Measurements from ENCODE around the gene MYH11. TPM values are rescaled to one million over a fixed set of nuclear protein-coding genes. Genes with fewer than 3 reads are reported as not detected.

Gene MYH11
- total RNA-seq, 4 donors from 2014 or later, result 121 to 1,349 (median 217) TPM

DNA sequence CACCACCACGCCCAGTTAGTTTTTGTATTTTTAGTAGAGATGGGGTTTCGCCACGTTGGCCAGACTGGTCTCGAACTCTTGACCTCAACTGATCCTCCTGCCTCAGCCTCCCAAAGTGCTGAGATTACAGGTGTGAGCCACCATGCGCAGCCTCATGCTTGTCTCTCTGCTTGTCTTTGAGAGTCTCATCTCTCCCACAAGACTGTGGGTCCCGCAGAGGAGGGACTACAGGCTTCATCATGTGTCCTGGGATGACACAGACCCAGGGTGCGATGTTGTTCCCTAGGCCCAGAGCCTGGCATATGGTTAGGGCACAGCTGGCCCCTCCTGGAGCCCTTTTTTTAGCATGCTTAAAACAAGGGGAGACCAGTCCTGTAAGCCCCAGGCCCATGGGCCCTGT lies 104.9 kb downstream of the MYH11 start:
- 73 to 89% methylated on average over 5 of the region's 7 CpGs for WGBS, 2 donors
- Histone ChIP-seq H3K4me3 (no peak overlapping the region), H3K27me3 (no peaks in the 10 kb centered on the region), H3K36me3 (peaks cover 0 to 25% (median 0%) of the 10 kb centered on the region in 3 donors), H3K9me3 (no peaks in the 10 kb centered on the region), H3K4me1 (no peaks in the 10 kb centered on the region), H3K27ac (peak overlapping the region in 1 of 4 donors; percentile 11)
- intact Hi-C loops (cut with DNase I), result no loop called here
- no peak for TF ChIP-seq POLR2A (IDR thresholded peaks at IDR 0.05)
- TF ChIP-seq, protein P1, sequence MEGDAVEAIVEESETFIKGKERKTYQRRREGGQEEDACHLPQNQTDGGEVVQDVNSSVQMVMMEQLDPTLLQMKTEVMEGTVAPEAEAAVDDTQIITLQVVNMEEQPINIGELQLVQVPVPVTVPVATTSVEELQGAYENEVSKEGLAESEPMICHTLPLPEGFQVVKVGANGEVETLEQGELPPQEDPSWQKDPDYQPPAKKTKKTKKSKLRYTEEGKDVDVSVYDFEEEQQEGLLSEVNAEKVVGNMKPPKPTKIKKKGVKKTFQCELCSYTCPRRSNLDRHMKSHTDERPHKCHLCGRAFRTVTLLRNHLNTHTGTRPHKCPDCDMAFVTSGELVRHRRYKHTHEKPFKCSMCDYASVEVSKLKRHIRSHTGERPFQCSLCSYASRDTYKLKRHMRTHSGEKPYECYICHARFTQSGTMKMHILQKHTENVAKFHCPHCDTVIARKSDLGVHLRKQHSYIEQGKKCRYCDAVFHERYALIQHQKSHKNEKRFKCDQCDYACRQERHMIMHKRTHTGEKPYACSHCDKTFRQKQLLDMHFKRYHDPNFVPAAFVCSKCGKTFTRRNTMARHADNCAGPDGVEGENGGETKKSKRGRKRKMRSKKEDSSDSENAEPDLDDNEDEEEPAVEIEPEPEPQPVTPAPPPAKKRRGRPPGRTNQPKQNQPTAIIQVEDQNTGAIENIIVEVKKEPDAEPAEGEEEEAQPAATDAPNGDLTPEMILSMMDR (IDR thresholded peaks at IDR 0.05), result no peak
- no peak for DNase-seq

DNA sequence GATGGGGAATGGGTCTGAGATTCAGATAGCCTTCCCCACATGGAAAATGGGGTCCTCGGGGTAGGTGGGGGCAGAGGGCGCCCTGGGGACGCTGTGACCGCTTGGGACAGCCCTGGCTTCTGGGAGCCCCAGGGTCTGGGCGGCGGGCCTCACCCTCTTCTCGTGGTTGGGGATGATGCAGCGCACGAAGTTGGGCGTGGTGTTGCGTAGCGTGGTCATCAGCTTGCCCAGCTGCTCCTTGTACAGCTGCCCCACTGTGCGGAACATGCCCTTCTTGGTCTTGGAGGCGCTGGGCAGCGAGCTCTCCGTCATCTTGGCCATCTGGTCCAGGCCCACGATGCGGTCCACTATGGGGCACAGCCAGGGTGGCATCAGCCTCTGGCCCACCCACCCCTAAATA lies 106.8 kb downstream of the MYH11 start:
- no peaks in the 10 kb centered on the region for H3K9me3 ChIP-seq
- H3K27ac ChIP-seq, result peak overlapping the region in 2 of 4 donors; percentile 44 to 61
- TF ChIP-seq, protein P1 (IDR thresholded peaks at IDR 0.05), result no peak
- TF ChIP-seq POLR2A (IDR thresholded peaks at IDR 0.05), result no peak
- no peaks in the 10 kb centered on the region for H3K4me1 ChIP-seq
- DNase-seq, result no peak
- peaks cover 0 to 19% (median 0%) of the 10 kb centered on the region in 3 donors for H3K36me3 ChIP-seq
- H3K27me3 ChIP-seq, result no peaks in the 10 kb centered on the region
- no peak overlapping the region for H3K4me3 ChIP-seq
- intact Hi-C loops (cut with DNase I), result no loop called here
- WGBS, 2 donors, result 70 to 75% methylated on average over 7 to 17 of the region's 18 CpGs

DNA sequence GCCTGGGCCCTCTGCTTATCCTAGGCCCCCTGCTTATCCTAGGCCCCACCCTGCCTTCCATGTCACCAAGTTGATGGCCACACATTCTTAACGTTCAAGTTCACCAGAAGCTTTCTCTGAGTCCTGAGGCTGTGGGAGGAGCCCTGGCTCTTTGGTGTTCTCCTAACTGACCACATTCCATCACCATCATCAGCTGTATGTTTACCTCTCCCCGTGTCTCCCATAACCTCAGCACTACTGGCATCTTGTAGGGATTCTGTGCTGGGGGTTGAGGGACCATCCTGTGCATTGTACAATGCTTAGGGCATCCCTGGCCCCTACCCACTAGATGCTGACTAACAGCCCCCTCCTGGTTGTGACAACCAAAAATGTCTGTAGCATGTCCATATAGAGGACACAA lies 107.5 kb downstream of the MYH11 start:
- Histone ChIP-seq H3K4me3 (no peak overlapping the region), H3K27ac (peak overlapping the region in 2 of 4 donors; percentile 44 to 61), H3K27me3 (no peaks in the 10 kb centered on the region), H3K9me3 (no peaks in the 10 kb centered on the region), H3K36me3 (peaks cover 0 to 19% (median 0%) of the 10 kb centered on the region in 3 donors), H3K4me1 (no peaks in the 10 kb centered on the region)
- WGBS, 2 donors, result 43 to 62% methylated on average over 2 of the region's 2 CpGs
- TF ChIP-seq POLR2A (IDR thresholded peaks at IDR 0.05), result no peak
- TF ChIP-seq, protein P1 (IDR thresholded peaks at IDR 0.05), result no peak
- DNase-seq, result no peak
- intact Hi-C loops (cut with DNase I), result no loop called here

DNA sequence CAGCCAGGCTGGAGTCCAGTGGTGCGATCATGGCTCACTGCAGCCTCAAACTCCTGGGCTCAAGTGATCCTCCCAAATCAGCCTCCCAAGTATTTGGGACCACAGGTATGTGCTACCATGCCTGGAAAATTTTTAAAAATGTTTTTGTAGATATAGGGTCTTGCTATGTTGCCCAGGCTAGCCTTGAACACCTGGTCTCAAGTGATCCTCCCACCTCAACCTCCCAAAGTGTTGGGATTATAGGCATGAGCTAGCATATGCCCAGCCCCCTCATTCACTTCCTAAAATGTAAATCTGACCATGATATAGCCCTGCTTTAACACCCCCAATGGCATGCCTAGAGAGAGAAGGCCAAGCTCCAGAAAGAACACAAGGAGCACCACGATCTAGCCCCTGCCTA lies 108.2 kb downstream of the MYH11 start:
- Histone ChIP-seq H3K27me3 (no peaks in the 10 kb centered on the region), H3K36me3 (peaks cover 0 to 19% (median 0%) of the 10 kb centered on the region in 3 donors), H3K4me1 (no peaks in the 10 kb centered on the region), H3K9me3 (no peaks in the 10 kb centered on the region), H3K4me3 (no peak overlapping the region), H3K27ac (no peak overlapping the region)
- 72 to 81% methylated on average over 2 of the region's 2 CpGs for WGBS, 2 donors
- TF ChIP-seq POLR2A (IDR thresholded peaks at IDR 0.05), result no peak
- TF ChIP-seq, protein P1 (IDR thresholded peaks at IDR 0.05), result no peak
- DNase-seq, result no peak
- intact Hi-C loops (cut with DNase I), result no loop called here

DNA sequence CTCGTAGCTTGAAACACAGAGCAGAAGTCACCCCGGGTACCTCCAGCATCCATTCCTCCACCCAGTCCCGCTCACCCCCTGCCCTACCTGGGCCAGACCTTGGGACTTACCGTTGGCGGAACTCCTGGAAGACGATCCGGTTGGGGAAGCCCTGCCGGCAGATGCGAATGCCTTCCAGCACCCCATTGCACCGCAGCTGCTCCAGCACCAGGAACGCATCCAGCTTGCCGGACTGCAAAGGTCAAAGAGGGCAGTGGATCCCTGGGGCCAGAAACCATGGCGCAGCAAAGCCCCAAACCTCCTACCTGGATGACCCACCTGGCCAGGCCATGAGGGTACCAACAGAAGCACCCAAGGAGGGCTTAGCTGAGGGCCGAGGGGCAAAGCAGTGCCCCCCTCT lies 108.9 kb downstream of the MYH11 start:
- TF ChIP-seq, protein P1 (IDR thresholded peaks at IDR 0.05), result no peak
- TF ChIP-seq POLR2A (IDR thresholded peaks at IDR 0.05), result no peak
- peak overlapping the region in 1 of 4 donors; percentile 2 for H3K27ac ChIP-seq
- peaks cover 0 to 21% (median 0%) of the 10 kb centered on the region in 3 donors for H3K36me3 ChIP-seq
- no peaks in the 10 kb centered on the region for H3K27me3 ChIP-seq
- H3K4me1 ChIP-seq, result no peaks in the 10 kb centered on the region
- no peak for DNase-seq
- 80 to 100% methylated on average over 1 of the region's 14 CpGs for WGBS, 2 donors
- intact Hi-C loops (cut with DNase I), result no loop called here
- no peaks in the 10 kb centered on the region for H3K9me3 ChIP-seq
- H3K4me3 ChIP-seq, result no peak overlapping the region

Data from esophagus squamous epithelium (tissue), 5 donors.